RWPE2 (cell line): ENCODE results near the gene COL10A1.

Experiments used
- ATAC-seq: fragments of 200-7000 bp; cut with Tn5 transposase; 3 replicates; pipeline ENCODE4 v1.9.1; 2021; ENCODE audit warnings: low read depth
- DNase-seq: peaks from one replicate; pipeline ENCODE4 v3.0.0-alpha.2; 2020; ENCODE audit warnings: low spot score
- H3K27ac ChIP-seq: fragments of 450-650 bp; 2 replicates; pipeline ENCODE4 v1.5.1; 2017; ENCODE audit warnings: mild to moderate bottlenecking; ENCODE audit not compliant: poor library complexity, severe bottlenecking
- H3K27me3 ChIP-seq: fragments of 250-450 bp; sonication (Bioruptor Pico); 2 replicates; pipeline ENCODE4 v1.5.1; 2021; ENCODE audit warnings: mild to moderate bottlenecking, moderate library complexity; ENCODE audit not compliant: insufficient read depth, poor library complexity, severe bottlenecking
- H3K36me3 ChIP-seq: fragments of 250-450 bp; sonication (Bioruptor Pico); 2 replicates; pipeline ENCODE4 v1.5.1; 2020; ENCODE audit warnings: low read depth, mild to moderate bottlenecking, moderate library complexity
- H3K4me1 ChIP-seq: fragments of 250-450 bp; sonication (Bioruptor Pico); 2 replicates; pipeline ENCODE4 v1.5.1; 2021; ENCODE audit warnings: mild to moderate bottlenecking, moderate library complexity; ENCODE audit not compliant: insufficient read depth, poor library complexity, severe bottlenecking
- H3K4me3 ChIP-seq: fragments of 250-450 bp; sonication (Bioruptor Pico); 2 replicates; pipeline ENCODE4 v1.5.1; 2021; ENCODE audit warnings: mild to moderate bottlenecking, moderate library complexity; ENCODE audit not compliant: severe bottlenecking
- H3K9me3 ChIP-seq: fragments of 250-450 bp; sonication (Bioruptor Pico); 2 replicates; pipeline ENCODE4 v1.5.1; 2021; ENCODE audit warnings: mild to moderate bottlenecking, moderate library complexity; ENCODE audit not compliant: severe bottlenecking
- CTCF ChIP-seq: fragments of 450-650 bp; IDR thresholded peaks from one replicate; pipeline ENCODE4 v1.5.1; 2017; ENCODE audit warnings: mild to moderate bottlenecking, moderate library complexity; ENCODE audit not compliant: poor library complexity, severe bottlenecking

The COL10A1 gene

DNA sequence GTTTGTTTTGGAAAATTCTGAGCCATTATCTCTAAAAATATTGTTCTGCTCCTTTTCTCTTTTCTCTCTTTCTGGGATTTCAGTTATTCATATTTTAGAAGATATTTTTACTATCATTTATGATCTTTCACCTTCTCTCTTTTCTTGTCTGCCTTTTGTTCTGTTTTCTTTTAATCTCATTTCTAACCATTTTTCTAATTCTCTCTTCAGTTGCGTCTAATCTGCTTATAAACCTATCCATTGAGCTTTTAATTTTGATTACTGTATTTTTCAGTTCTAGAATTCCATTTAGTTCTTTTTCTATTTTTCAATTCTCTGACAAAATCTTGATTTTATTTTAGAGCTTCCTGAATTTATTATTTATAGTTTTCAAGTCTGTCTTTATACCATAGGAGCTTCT, 42.2 kb upstream of the COL10A1 start:
- ATAC-seq: no peak
- no peak for DNase-seq
- Histone ChIP-seq H3K4me3 (no peak overlapping the region), H3K27ac (no peak overlapping the region), H3K4me1 (no peaks in the 10 kb centered on the region), H3K36me3 (no peaks in the 10 kb centered on the region), H3K27me3 (no peaks in the 10 kb centered on the region), H3K9me3 (peaks cover 4% of the 10 kb centered on the region)
- no peak for TF ChIP-seq CTCF

- no peaks in the 10 kb centered on the region for H3K27me3 ChIP-seq
- no peaks in the 10 kb centered on the region for H3K4me1 ChIP-seq
- H3K4me3 ChIP-seq: no peak overlapping the region
- ATAC-seq: no peak
- TF ChIP-seq CTCF: no peak
- H3K27ac ChIP-seq: no peak overlapping the region
- no peaks in the 10 kb centered on the region for H3K36me3 ChIP-seq
- no peak for DNase-seq
- peaks cover 4% of the 10 kb centered on the region for H3K9me3 ChIP-seq
Observed at GRCh38 chr6:116166369-116166768, 40.4 kb upstream of the COL10A1 start.

DNA sequence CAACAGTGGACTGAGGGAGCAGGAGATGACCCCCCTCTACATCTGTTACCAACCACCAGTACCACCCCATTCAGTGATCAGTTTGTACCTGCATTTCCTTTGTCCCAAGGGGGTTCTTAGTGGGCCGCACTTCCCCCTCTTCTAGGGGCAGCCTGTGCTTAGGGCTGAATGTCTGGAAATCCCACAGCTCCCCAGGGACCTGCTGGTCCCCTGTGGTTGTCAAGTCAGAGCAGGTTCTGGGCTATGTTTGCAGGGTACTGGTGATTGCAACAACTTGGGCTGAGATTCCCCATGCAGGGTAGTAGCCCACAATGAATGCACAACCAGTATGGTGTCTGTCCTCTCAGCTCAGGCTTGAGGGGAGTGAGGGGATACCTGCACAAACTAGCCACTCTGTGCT, 39.7 kb upstream of the COL10A1 start:
- H3K27ac ChIP-seq: no peak overlapping the region
- H3K4me1 ChIP-seq: no peaks in the 10 kb centered on the region
- no peaks in the 10 kb centered on the region for H3K27me3 ChIP-seq
- ATAC-seq: no peak
- no peak for TF ChIP-seq CTCF
- DNase-seq: no peak
- H3K36me3 ChIP-seq: no peaks in the 10 kb centered on the region
- peaks cover 4% of the 10 kb centered on the region for H3K9me3 ChIP-seq
- no peak overlapping the region for H3K4me3 ChIP-seq

- Histone ChIP-seq H3K36me3 (peaks cover 6% of the 10 kb centered on the region), H3K4me1 (no peaks in the 10 kb centered on the region), H3K27me3 (no peaks in the 10 kb centered on the region), H3K9me3 (peaks cover 2% of the 10 kb centered on the region), H3K4me3 (no peak overlapping the region), H3K27ac (no peak overlapping the region)
- no peak for DNase-seq
- no peak for ATAC-seq
- no peak for TF ChIP-seq CTCF
Observed at GRCh38 chr6:116159782-116160524, 34.0 kb upstream of the COL10A1 start.

DNA sequence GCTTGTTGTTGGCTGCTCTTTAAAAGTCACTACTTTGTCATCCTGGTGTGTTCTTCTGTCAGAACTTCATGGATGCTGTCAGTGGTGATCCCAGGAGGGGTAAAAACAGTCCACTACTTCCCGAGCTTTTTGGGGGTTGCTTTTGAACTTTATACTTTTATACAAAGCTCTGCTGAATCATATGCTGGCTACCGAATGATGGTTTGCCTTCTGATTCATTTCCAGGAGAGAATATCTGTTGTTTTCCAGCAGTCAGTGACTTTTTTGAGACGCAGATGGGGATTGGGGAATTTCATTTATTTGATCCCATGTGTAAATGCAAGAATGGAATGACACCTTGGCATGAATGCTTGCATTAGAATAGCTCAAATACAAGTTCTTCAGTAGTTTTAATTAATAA, 32.7 kb upstream of the COL10A1 start:
- Histone ChIP-seq H3K27ac (no peak overlapping the region), H3K36me3 (peaks cover 6% of the 10 kb centered on the region)
- ATAC-seq: no peak

More for the DNA sequence above, 32.7 kb upstream of the COL10A1 start:
- H3K9me3 ChIP-seq: peaks cover 2% of the 10 kb centered on the region
- H3K4me3 ChIP-seq: no peak overlapping the region
- TF ChIP-seq CTCF: no peak
- DNase-seq: no peak
- H3K27me3 ChIP-seq: no peaks in the 10 kb centered on the region
- no peaks in the 10 kb centered on the region for H3K4me1 ChIP-seq
